Cardiac muscle cell (in vitro differentiated cells and primary cell): ENCODE results near the gene TENM3. TPM values are rescaled to one million over a fixed set of nuclear protein-coding genes. Genes with fewer than 3 reads are reported as not detected.

Experiments used
- DNase-seq, 2 donors: peaks; one replicate each; pipeline versions ENCODE4 v3.0.0 to v3.0.0-alpha.2; 2010 to 2017; ENCODE audit warnings: low read depth in 1 of 2, low spot score in 1 of 2
- H3K27ac ChIP-seq: fragments of 200-600 bp; sonication (generic); 2 replicates; pipeline ENCODE4 v1.5.1; 2016
- H3K27me3 ChIP-seq: fragments of 200-600 bp; sonication (generic); 2 replicates; pipeline ENCODE4 v1.6.0; 2016; ENCODE audit warnings: control low read depth
- H3K36me3 ChIP-seq: fragments of 200-600 bp; sonication (generic); 2 replicates; pipeline ENCODE4 v1.5.1; 2016; ENCODE audit warnings: control low read depth
- H3K4me1 ChIP-seq: fragments of 200-600 bp; sonication (generic); 2 replicates; pipeline ENCODE4 v1.8.1; 2017; ENCODE audit warnings: low read depth, mild to moderate bottlenecking, mixed run types
- H3K4me3 ChIP-seq: fragments of 200-600 bp; sonication (generic); 2 replicates; pipeline ENCODE4 v1.5.1; 2016; ENCODE audit warnings: mild to moderate bottlenecking
- H3K9me3 ChIP-seq: fragments of 200-600 bp; sonication (generic); 2 replicates; pipeline ENCODE4 v1.5.1; 2017; ENCODE audit warnings: low read depth, mild to moderate bottlenecking, control low read depth
- CTCF ChIP-seq: IDR thresholded peaks from 2 replicates; pipeline ENCODE4 v1.5.1; 2012; ENCODE audit warnings: low read depth, mild to moderate bottlenecking, low read length
- polyA plus RNA-seq: library from polyadenylated mRNA; unstranded; fragments of >200 nt; fragmentation: Nextera tagmentation; extraction: Ambion mirVana; gene quantifications from 2 replicates; pipeline ENCODE4 v1.2.1, GENCODE V29; 2016
- total RNA-seq: library from RNA; depleted of rRNA; stranded (reverse); fragments of >200 nt; gene quantifications from 2 replicates; pipeline ENCODE4 v1.2.3, GENCODE V29; 2016

Gene TENM3
- total and polyA plus RNA-seq, 2 experiments from 2014 or later = 12.5 to 24.8 TPM

GRCh38 chr4:182391111-182391684, 148.0 kb downstream of the TENM3 start:
- Histone ChIP-seq H3K27ac (no peak overlapping the region), H3K36me3 (no peaks in the 10 kb centered on the region), H3K27me3 (no peaks in the 10 kb centered on the region), H3K4me3 (no peak overlapping the region), H3K9me3 (no peaks in the 10 kb centered on the region), H3K4me1 (no peaks in the 10 kb centered on the region)
- no peak for TF ChIP-seq CTCF
- no peak for DNase-seq

- Histone ChIP-seq H3K9me3 (no peaks in the 10 kb centered on the region), H3K27ac (no peak overlapping the region), H3K4me1 (no peaks in the 10 kb centered on the region), H3K36me3 (no peaks in the 10 kb centered on the region), H3K27me3 (peaks cover 6% of the 10 kb centered on the region), H3K4me3 (no peak overlapping the region)
- DNase-seq = no peak
- no peak for TF ChIP-seq CTCF
Observed at GRCh38 chr4:182394181-182394580, 151.0 kb downstream of the TENM3 start.

GRCh38 chr4:182400081-182400480, 156.9 kb downstream of the TENM3 start:
- Histone ChIP-seq H3K4me1 (no peaks in the 10 kb centered on the region), H3K27ac (no peak overlapping the region), H3K4me3 (no peak overlapping the region), H3K36me3 (no peaks in the 10 kb centered on the region), H3K27me3 (peaks cover 13% of the 10 kb centered on the region), H3K9me3 (no peaks in the 10 kb centered on the region)
- no peak for TF ChIP-seq CTCF
- DNase-seq = no peak

GRCh38 chr4:182400790-182401189, 157.6 kb downstream of the TENM3 start:
- H3K27me3 ChIP-seq = peaks cover 16% of the 10 kb centered on the region
- no peak for TF ChIP-seq CTCF
- H3K4me3 ChIP-seq = no peak overlapping the region
- no peaks in the 10 kb centered on the region for H3K9me3 ChIP-seq
- H3K4me1 ChIP-seq = no peaks in the 10 kb centered on the region
- DNase-seq = no peak
- H3K27ac ChIP-seq = no peak overlapping the region
- H3K36me3 ChIP-seq = no peaks in the 10 kb centered on the region

GRCh38 chr4:182404376-182404775, 161.2 kb downstream of the TENM3 start:
- peak in 1 of 2 donors; percentile 30 for DNase-seq
- H3K4me1 ChIP-seq = no peaks in the 10 kb centered on the region
- no peaks in the 10 kb centered on the region for H3K9me3 ChIP-seq
- TF ChIP-seq CTCF = no peak
- H3K36me3 ChIP-seq = no peaks in the 10 kb centered on the region
- no peak overlapping the region for H3K4me3 ChIP-seq
- H3K27me3 ChIP-seq = peaks cover 17% of the 10 kb centered on the region
- no peak overlapping the region for H3K27ac ChIP-seq
